Endometrial microvascular endothelial cells (primary cell): ENCODE data around the gene BTBD8. TPM values are rescaled to one million over a fixed set of nuclear protein-coding genes. Genes with fewer than 3 reads are reported as not detected.

Experiments
- in situ Hi-C: cut with HindIII; loops from 2 replicates; pipeline ENCODE4 v1.10.0; 2017; ENCODE audit warnings: low sequenced_read_pairs, low pct_unique_long_range_greater_than_20kb; ENCODE audit errors: inconsistent ontology term
- total RNA-seq: library from RNA; depleted of rRNA; stranded (reverse); fragments of >200 nt; gene quantifications from one replicate; pipeline ENCODE4 v1.2.3, GENCODE V29; 2015; ENCODE audit errors: inconsistent ontology term

Gene BTBD8
- total RNA-seq, 1 donor from 2014 or later, result 0.84 TPM

GRCh38 chr1:92169214-92170005 is 89.3 kb downstream of the BTBD8 start:
- in situ Hi-C loops, result no loop called here

- in situ Hi-C loops, result no loop called here
These were observed 104.5 kb downstream of the BTBD8 start for GRCh38 chr1:92184632-92185031.

- in situ Hi-C loops, result no loop called here
These were observed 105.9 kb downstream of the BTBD8 start for GRCh38 chr1:92186081-92186480.

- in situ Hi-C loops, result no loop called here
These were observed 108.5 kb downstream of the BTBD8 start for GRCh38 chr1:92188436-92189255.

GRCh38 chr1:92191726-92192125 is 111.6 kb downstream of the BTBD8 start:
- in situ Hi-C loops, result no loop called here

- in situ Hi-C loops, result no loop called here
These were observed 112.1 kb downstream of the BTBD8 start for GRCh38 chr1:92192246-92192645.

- in situ Hi-C loops, result no loop called here
These were observed 114.4 kb downstream of the BTBD8 start for GRCh38 chr1:92194511-92194910.

GRCh38 chr1:92201973-92202372 is 121.8 kb downstream of the BTBD8 start:
- in situ Hi-C loops, result no loop called here

- in situ Hi-C loops, result no loop called here
These were observed 123.0 kb downstream of the BTBD8 start for GRCh38 chr1:92203105-92203504.

- in situ Hi-C loops, result no loop called here
These were observed 130.6 kb downstream of the BTBD8 start for GRCh38 chr1:92210701-92211100.

- in situ Hi-C loops, result no loop called here
These were observed 131.0 kb downstream of the BTBD8 start for GRCh38 chr1:92211166-92211565.

GRCh38 chr1:92217721-92218120 is 137.6 kb downstream of the BTBD8 start, which contains the start of gene C1orf146:
Gene C1orf146, plus strand, starts transcription at chr1:92217915. Its CDS starts 13,506 bp downstream, at chr1:92231421.
- in situ Hi-C loops, result no loop called here

GRCh38 chr1:92218559-92218958 is 138.4 kb downstream of the BTBD8 start:
- in situ Hi-C loops, result no loop called here

- in situ Hi-C loops, result no loop called here
These were observed 138.9 kb downstream of the BTBD8 start for GRCh38 chr1:92219028-92219427.

GRCh38 chr1:92228401-92228800 is 148.3 kb downstream of the BTBD8 start:
- in situ Hi-C loops, result no loop called here

GRCh38 chr1:92230736-92231135 is 150.6 kb downstream of the BTBD8 start:
- in situ Hi-C loops, result no loop called here
